ENCODE data around the gene ADAMTS15.

ADAMTS15 gene

DNA sequence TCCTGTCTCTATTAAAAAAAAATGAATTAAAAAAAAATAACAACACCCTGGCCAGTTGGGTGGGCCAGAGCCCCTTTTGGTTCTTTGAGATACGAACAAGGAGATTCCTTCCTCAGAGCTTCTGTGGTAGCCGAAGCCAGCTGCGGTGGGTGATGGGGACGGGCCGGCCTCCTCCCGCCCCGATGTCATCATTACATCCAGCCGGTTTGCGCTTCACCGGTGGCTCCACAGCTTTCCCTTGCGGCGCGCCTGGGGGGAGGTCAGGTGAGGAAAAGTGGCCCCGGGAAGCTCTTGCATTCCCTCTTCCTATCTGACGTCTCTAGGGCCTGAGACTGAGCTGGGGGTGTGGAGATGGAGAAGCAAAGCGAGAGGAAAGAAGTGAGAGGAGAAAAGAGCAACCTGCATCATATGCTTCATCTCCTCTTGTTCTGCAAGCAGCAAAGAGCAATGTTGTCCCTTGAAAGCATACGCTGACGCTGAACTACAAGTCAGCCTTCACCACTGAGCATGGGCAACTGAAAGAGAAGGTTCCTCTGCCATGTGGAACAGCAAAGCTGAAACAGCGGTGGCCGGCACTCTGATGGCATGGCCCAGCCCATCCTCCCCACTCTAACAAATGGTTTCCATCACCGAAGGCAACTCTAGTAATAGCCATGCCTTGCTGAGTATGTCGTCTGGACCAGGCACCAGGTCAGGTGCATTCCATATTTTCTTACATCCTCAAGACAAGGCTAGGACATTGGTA is 26.0 kb upstream of the ADAMTS15 start (continued):
- no peak for TF ChIP-seq ZSCAN18 (tag by site-specific recombination; IDR thresholded peaks at IDR 0.05)

DNA sequence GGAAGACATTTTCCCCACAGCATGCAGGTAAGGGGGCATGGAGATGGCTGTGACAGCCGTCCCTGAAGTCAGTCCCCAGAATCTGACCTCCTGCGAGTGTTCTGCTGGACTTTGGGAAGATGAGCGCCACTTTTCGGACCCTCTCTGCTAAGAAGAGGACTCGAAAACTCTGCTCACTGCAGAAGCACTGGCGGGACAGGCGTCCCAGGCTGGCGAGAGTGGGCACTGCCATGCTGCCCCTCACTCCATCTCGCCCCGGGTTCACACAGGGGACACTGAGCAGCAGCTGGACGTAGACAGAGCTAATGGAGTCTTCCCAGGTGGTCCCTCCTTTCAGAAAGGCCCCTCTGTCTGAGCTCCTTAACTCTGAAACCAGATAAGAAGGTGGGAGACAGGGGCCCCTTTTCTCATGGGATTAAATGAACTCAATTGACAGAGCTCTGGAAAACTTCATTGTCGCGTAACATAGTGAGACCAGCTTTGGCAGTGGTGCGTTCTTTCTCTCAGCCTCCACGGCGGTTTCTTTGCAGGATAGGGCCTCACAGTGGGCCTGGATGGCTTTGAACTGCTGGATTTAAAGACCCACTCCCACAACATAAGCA is 24.8 kb upstream of the ADAMTS15 start:
- no peaks in the 10 kb centered on the region for H3K9me3 ChIP-seq (ENCODE audit: control insufficient read depth, insufficient read depth, low read depth, low read length)
- H3K4me1 ChIP-seq (ENCODE audit: control insufficient read depth, insufficient read depth, low read length), result no peaks in the 10 kb centered on the region; the same call in 1 of the 2 replicates
- no peak for TF ChIP-seq ZNF677 (tag by site-specific recombination; IDR thresholded peaks at IDR 0.05)
- no peaks in the 10 kb centered on the region for H3K36me3 ChIP-seq (ENCODE audit: control insufficient read depth in 2 of 2, insufficient read depth in 1 of 2, low read length in 2 of 2)
- CTCF ChIA-PET, result no interaction called here
- POLR2A ChIA-PET, result no interaction called here
- no peak overlapping the region for H3K4me3 ChIP-seq (ENCODE audit: low read depth, low read length)
- no peak overlapping the region for H3K27ac ChIP-seq (ENCODE audit: extremely low read depth, low read depth, low read length)

DNA sequence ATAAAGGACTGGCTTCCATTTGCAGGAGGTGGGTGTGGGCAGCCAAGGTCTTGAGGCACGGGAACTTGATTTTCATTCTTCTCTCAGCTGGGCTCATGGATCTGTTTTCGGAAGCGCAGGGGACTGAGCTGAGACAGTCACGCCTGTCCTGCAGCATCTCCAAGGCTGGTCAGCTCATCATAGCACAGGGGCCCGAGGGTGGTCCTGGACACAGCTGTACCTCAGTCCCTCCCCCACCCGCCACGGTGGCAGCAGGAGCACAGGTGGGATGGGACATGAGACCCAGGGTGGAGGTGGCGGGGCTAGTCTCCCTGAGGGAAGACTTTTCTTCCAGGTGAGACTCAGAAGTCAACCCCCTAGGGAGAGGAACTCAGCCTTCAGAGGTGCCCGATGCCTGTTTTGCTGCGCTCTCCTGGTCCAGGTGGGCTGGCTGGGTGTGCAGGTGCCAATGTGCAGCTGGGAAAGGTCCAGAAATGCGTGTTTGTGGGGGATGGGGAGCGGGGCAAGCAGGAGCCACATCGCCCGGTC is 23.8 kb upstream of the ADAMTS15 start:
- Histone ChIP-seq H3K36me3 (ENCODE audit: control insufficient read depth in 2 of 2, insufficient read depth in 1 of 2, low read length in 2 of 2) (no peaks in the 10 kb centered on the region), H3K4me3 (ENCODE audit: low read depth, low read length) (no peak overlapping the region), H3K9me3 (ENCODE audit: control insufficient read depth, insufficient read depth, low read depth, low read length) (no peaks in the 10 kb centered on the region), H3K4me1 (ENCODE audit: control insufficient read depth, insufficient read depth, low read length) (no peaks in the 10 kb centered on the region; the same call in 1 of the 2 replicates), H3K27ac (ENCODE audit: extremely low read depth, low read depth, low read length) (no peak overlapping the region)
- TF ChIP-seq ZNF302 (tag by site-specific recombination; IDR thresholded peaks at IDR 0.05; ENCODE audit: low read depth) (no peak), ZNF624 (tag by site-specific recombination; IDR thresholded peaks at IDR 0.05) (no peak), ZSCAN16 (tag by site-specific recombination; IDR thresholded peaks at IDR 0.05) (no peak), ZSCAN4 (tag by site-specific recombination; IDR thresholded peaks at IDR 0.05) (no peak), ZNF175 (tag by site-specific recombination; IDR thresholded peaks at IDR 0.05) (no peak), ZNF488 (tag by site-specific recombination; IDR thresholded peaks at IDR 0.05) (no peak), ZNF133 (tag by site-specific recombination; IDR thresholded peaks at IDR 0.05) (no peak), ZNF707 (tag by site-specific recombination; IDR thresholded peaks at IDR 0.05) (no peak), ZSCAN30 (tag by site-specific recombination; IDR thresholded peaks at IDR 0.05) (no peak), ZNF704 (tag by site-specific recombination; IDR thresholded peaks at IDR 0.05) (no peak), ZNF514 (tag by site-specific recombination; IDR thresholded peaks at IDR 0.05) (no peak), ZNF416 (tag by site-specific recombination; IDR thresholded peaks at IDR 0.05) (no peak), ZNF311 (tag by site-specific recombination; IDR thresholded peaks at IDR 0.05; ENCODE audit: borderline replicate concordance) (no peak), ZNF248 (tag by site-specific recombination; IDR thresholded peaks at IDR 0.05) (no peak), ZNF621 (tag by site-specific recombination; IDR thresholded peaks at IDR 0.05) (no peak), ZNF510 (tag by site-specific recombination; IDR thresholded peaks at IDR 0.05; ENCODE audit: insufficient replicate concordance) (no peak), ZNF664 (tag by site-specific recombination; IDR thresholded peaks at IDR 0.05) (no peak), ZNF768 (tag by site-specific recombination; IDR thresholded peaks at IDR 0.05) (no peak)
- TF ChIP-seq, protein P1, sequence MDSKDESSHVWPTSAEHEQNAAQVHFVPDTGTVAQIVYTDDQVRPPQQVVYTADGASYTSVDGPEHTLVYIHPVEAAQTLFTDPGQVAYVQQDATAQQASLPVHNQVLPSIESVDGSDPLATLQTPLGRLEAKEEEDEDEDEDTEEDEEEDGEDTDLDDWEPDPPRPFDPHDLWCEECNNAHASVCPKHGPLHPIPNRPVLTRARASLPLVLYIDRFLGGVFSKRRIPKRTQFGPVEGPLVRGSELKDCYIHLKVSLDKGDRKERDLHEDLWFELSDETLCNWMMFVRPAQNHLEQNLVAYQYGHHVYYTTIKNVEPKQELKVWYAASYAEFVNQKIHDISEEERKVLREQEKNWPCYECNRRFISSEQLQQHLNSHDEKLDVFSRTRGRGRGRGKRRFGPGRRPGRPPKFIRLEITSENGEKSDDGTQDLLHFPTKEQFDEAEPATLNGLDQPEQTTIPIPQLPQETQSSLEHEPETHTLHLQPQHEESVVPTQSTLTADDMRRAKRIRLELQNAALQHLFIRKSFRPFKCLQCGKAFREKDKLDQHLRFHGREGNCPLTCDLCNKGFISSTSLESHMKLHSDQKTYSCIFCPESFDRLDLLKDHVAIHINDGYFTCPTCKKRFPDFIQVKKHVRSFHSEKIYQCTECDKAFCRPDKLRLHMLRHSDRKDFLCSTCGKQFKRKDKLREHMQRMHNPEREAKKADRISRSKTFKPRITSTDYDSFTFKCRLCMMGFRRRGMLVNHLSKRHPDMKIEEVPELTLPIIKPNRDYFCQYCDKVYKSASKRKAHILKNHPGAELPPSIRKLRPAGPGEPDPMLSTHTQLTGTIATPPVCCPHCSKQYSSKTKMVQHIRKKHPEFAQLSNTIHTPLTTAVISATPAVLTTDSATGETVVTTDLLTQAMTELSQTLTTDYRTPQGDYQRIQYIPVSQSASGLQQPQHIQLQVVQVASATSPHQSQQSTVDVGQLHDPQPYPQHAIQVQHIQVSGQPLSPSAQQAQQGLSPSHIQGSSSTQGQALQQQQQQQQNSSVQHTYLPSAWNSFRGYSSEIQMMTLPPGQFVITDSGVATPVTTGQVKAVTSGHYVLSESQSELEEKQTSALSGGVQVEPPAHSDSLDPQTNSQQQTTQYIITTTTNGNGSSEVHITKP (tag by site-specific recombination; IDR thresholded peaks at IDR 0.05), result no peak
- CTCF ChIA-PET, result interaction anchor here (0.9 to 2.7 kb wide), 2 partner anchors 107 to 212 kb away, joined by 3 to 9 read pairs; no protein-coding TSS in a partner anchor
- POLR2A ChIA-PET, result no interaction called here

Measured in HEK293 (cell line).